Nasal cavity respiratory epithelium epithelial cell of viscerocranial mucosa (primary cell): ENCODE results near the gene TMEM116. TPM values are rescaled to one million over a fixed set of nuclear protein-coding genes. Genes with fewer than 3 reads are reported as not detected.

ENCODE experiments used
- total RNA-seq: library from RNA; depleted of rRNA; stranded (reverse); fragments of >200 nt; gene quantifications from 2 replicates; pipeline ENCODE4 v1.2.3, GENCODE V29; 2014

The TMEM116 gene
- total RNA-seq = 9.8 and 16.4 TPM in 2 replicates

GRCh38 chr12:112012775-112013600, at the start of gene TMEM116, which contains the start of gene ERP29:
TSS of gene TMEM116 (minus strand) at chr12:112013165. CDS start at chr12:112005270, 7,895 bp downstream.
TSS of gene ERP29 (plus strand) at chr12:112013426. CDS start at chr12:112013466, 40 bp downstream.

Other genes starting within 250 kb of the TMEM116 start
- gene ALDH2, start 246.2 kb downstream of the TMEM116 start, total RNA-seq = 31.4 and 84.9 TPM in 2 replicates
- gene MAPKAPK5, start 170.9 kb downstream of the TMEM116 start, total RNA-seq = 33.8 and 48.5 TPM in 2 replicates
- gene ERP29, start 261 bp upstream of the TMEM116 start, total RNA-seq = 74.6 and 90.6 TPM in 2 replicates
- gene NAA25, start 95.6 kb upstream of the TMEM116 start, total RNA-seq = 29.7 and 41.1 TPM in 2 replicates
- 37.1 and 40.0 TPM in 2 replicates for gene TRAFD1, start 112.4 kb upstream of the TMEM116 start, total RNA-seq